Karpas-422 (cell line): ENCODE results near the gene LIPG. TPM values are rescaled to one million over a fixed set of nuclear protein-coding genes. Genes with fewer than 3 reads are reported as not detected.
A peak's percentile ranks its signal among the peaks of the same experiment; 100 is the strongest.

Experiments
- DNase-seq: peaks from one replicate; pipeline ENCODE4 v3.0.0-alpha.2; 2015
- H2AFZ ChIP-seq: fragments of 200-600 bp; sonication (generic); 2 replicates; pipeline ENCODE4 v1.6.1; 2014; ENCODE audit warnings: antibody characterized with exemption, low read length, mixed read lengths
- H3K27ac ChIP-seq: fragments of 200-600 bp; sonication (generic); 2 replicates; pipeline ENCODE4 v1.5.1; 2014; ENCODE audit warnings: mild to moderate bottlenecking, low read length, moderate library complexity
- H3K27me3 ChIP-seq: fragments of 200-600 bp; sonication (generic); 2 replicates; pipeline ENCODE4 v1.6.1; 2014; ENCODE audit warnings: low read length, mixed read lengths
- H3K36me3 ChIP-seq: fragments of 200-600 bp; sonication (generic); 2 replicates; pipeline ENCODE4 v1.6.1; 2014; ENCODE audit warnings: low read length, mixed read lengths; ENCODE audit not compliant: insufficient read depth
- H3K4me1 ChIP-seq: fragments of 200-600 bp; sonication (generic); 2 replicates; pipeline ENCODE4 v1.6.1; 2014; ENCODE audit warnings: mild to moderate bottlenecking, low read length, mixed read lengths
- H3K4me2 ChIP-seq: fragments of 200-600 bp; sonication (generic); 2 replicates; pipeline ENCODE4 v1.6.1; 2014; ENCODE audit warnings: low read length, low read depth, mild to moderate bottlenecking; ENCODE audit not compliant: poor library complexity, severe bottlenecking
- H3K4me3 ChIP-seq: fragments of 200-600 bp; sonication (generic); 2 replicates; pipeline ENCODE4 v1.5.1; 2014; ENCODE audit warnings: mild to moderate bottlenecking, antibody characterized with exemption, low read length, mixed read lengths
- H3K79me2 ChIP-seq: fragments of 200-600 bp; sonication (generic); 2 replicates; pipeline ENCODE4 v1.6.1; 2014; ENCODE audit warnings: mild to moderate bottlenecking, low read length, mixed read lengths
- H3K9ac ChIP-seq: fragments of 200-600 bp; sonication (generic); 2 replicates; pipeline ENCODE4 v1.6.0; 2014; ENCODE audit warnings: low read length
- H3K9me2 ChIP-seq: fragments of 200-600 bp; sonication (generic), shearing (Covaris generic); replicated peaks from 2 replicates; pipeline ENCODE4 v1.6.0; 2014; ENCODE audit warnings: mild to moderate bottlenecking, low read length, moderate library complexity; ENCODE audit not compliant: insufficient read depth
- H3K9me3 ChIP-seq: fragments of 300-700, 200-600 bp; sonication (generic); 2 replicates; pipeline ENCODE4 v1.6.1; 2014; ENCODE audit warnings: low read length, mixed read lengths
- H4K20me1 ChIP-seq: fragments of 200-600 bp; sonication (generic); 2 replicates; pipeline ENCODE4 v1.6.1; 2014; ENCODE audit warnings: mild to moderate bottlenecking, antibody characterized with exemption, low read length, low read depth; ENCODE audit not compliant: insufficient read depth
- total RNA-seq: library from RNA; depleted of rRNA; stranded (reverse); fragments of >200 nt; shearing (Covaris generic); gene quantifications from 2 replicates; pipeline ENCODE4 v1.2.3, GENCODE V29; 2014; ENCODE audit warnings: low replicate concordance

The LIPG gene
- total RNA-seq, 1 experiment from 2014 or later: not detected

- H3K36me3 ChIP-seq: no peaks in the 10 kb centered on the region
- DNase-seq: peak; percentile 19
- no peaks in the 10 kb centered on the region for H3K9me2 ChIP-seq
- H3K4me2 ChIP-seq: no peak overlapping the region
- no peaks in the 10 kb centered on the region for H3K9me3 ChIP-seq
- H3K27me3 ChIP-seq: no peaks in the 10 kb centered on the region
- no peak overlapping the region for H3K4me3 ChIP-seq
- H3K79me2 ChIP-seq: no peaks in the 10 kb centered on the region
- H2AFZ ChIP-seq: no peak overlapping the region
- H3K27ac ChIP-seq: no peak overlapping the region
- no peaks in the 10 kb centered on the region for H3K4me1 ChIP-seq
- H4K20me1 ChIP-seq: no peaks in the 10 kb centered on the region
- H3K9ac ChIP-seq: no peak overlapping the region
Observed at GRCh38 chr18:49601211-49601610, 39.4 kb downstream of the LIPG start.

GRCh38 chr18:49608366-49609255 lies 46.8 kb downstream of the LIPG start:
- no peaks in the 10 kb centered on the region for H4K20me1 ChIP-seq
- H3K4me2 ChIP-seq: no peak overlapping the region
- no peak overlapping the region for H3K9ac ChIP-seq
- no peaks in the 10 kb centered on the region for H3K9me2 ChIP-seq
- no peak overlapping the region for H3K27ac ChIP-seq
- no peaks in the 10 kb centered on the region for H3K79me2 ChIP-seq
- no peak overlapping the region for H3K4me3 ChIP-seq
- DNase-seq: no peak
- no peaks in the 10 kb centered on the region for H3K4me1 ChIP-seq
- H2AFZ ChIP-seq: no peak overlapping the region
- H3K27me3 ChIP-seq: no peaks in the 10 kb centered on the region
- H3K9me3 ChIP-seq: no peaks in the 10 kb centered on the region
- H3K36me3 ChIP-seq: no peaks in the 10 kb centered on the region

- H3K9ac ChIP-seq: no peak overlapping the region
- H4K20me1 ChIP-seq: no peaks in the 10 kb centered on the region
- H3K79me2 ChIP-seq: no peaks in the 10 kb centered on the region
- H3K4me1 ChIP-seq: no peaks in the 10 kb centered on the region
- no peak overlapping the region for H3K4me2 ChIP-seq
- no peaks in the 10 kb centered on the region for H3K27me3 ChIP-seq
- H3K27ac ChIP-seq: no peak overlapping the region
- H2AFZ ChIP-seq: no peak overlapping the region
- H3K9me2 ChIP-seq: no peaks in the 10 kb centered on the region
- no peaks in the 10 kb centered on the region for H3K9me3 ChIP-seq
- H3K36me3 ChIP-seq: no peaks in the 10 kb centered on the region
- DNase-seq: no peak
- H3K4me3 ChIP-seq: no peak overlapping the region
Observed at GRCh38 chr18:49609256-49610021, 47.6 kb downstream of the LIPG start.

GRCh38 chr18:49610022-49610445 lies 48.2 kb downstream of the LIPG start:
- Histone ChIP-seq H3K27me3 (no peaks in the 10 kb centered on the region), H3K9me3 (no peaks in the 10 kb centered on the region), H3K36me3 (no peaks in the 10 kb centered on the region), H4K20me1 (no peaks in the 10 kb centered on the region), H2AFZ (no peak overlapping the region), H3K4me3 (no peak overlapping the region), H3K4me2 (no peak overlapping the region), H3K27ac (no peak overlapping the region), H3K79me2 (no peaks in the 10 kb centered on the region), H3K9me2 (no peaks in the 10 kb centered on the region), H3K9ac (no peak overlapping the region), H3K4me1 (no peaks in the 10 kb centered on the region)
- no peak for DNase-seq

- Histone ChIP-seq H3K27ac (no peak overlapping the region), H2AFZ (no peak overlapping the region), H4K20me1 (no peaks in the 10 kb centered on the region), H3K4me3 (no peak overlapping the region), H3K4me2 (no peak overlapping the region), H3K9me3 (no peaks in the 10 kb centered on the region), H3K9ac (no peak overlapping the region), H3K27me3 (no peaks in the 10 kb centered on the region), H3K79me2 (no peaks in the 10 kb centered on the region), H3K36me3 (no peaks in the 10 kb centered on the region), H3K4me1 (no peaks in the 10 kb centered on the region), H3K9me2 (no peaks in the 10 kb centered on the region)
- DNase-seq: no peak
Observed at GRCh38 chr18:49611316-49611715, 49.5 kb downstream of the LIPG start.

GRCh38 chr18:49612515-49613033 lies 50.7 kb downstream of the LIPG start:
- no peak for DNase-seq

GRCh38 chr18:49613141-49613640 lies 51.3 kb downstream of the LIPG start:
- Histone ChIP-seq H3K36me3 (no peaks in the 10 kb centered on the region), H3K27me3 (no peaks in the 10 kb centered on the region), H3K9ac (no peak overlapping the region), H3K9me2 (no peaks in the 10 kb centered on the region), H3K9me3 (no peaks in the 10 kb centered on the region), H3K4me1 (no peaks in the 10 kb centered on the region), H2AFZ (no peak overlapping the region), H3K79me2 (no peaks in the 10 kb centered on the region), H3K4me2 (no peak overlapping the region), H3K4me3 (no peak overlapping the region), H3K27ac (no peak overlapping the region), H4K20me1 (no peaks in the 10 kb centered on the region)
- DNase-seq: no peak

More at GRCh38 chr18:49612515-49613033, 50.7 kb downstream of the LIPG start:
- H3K9me3 ChIP-seq: no peaks in the 10 kb centered on the region
- H3K9ac ChIP-seq: no peak overlapping the region
- no peak overlapping the region for H3K27ac ChIP-seq
- no peak overlapping the region for H3K4me3 ChIP-seq
- no peaks in the 10 kb centered on the region for H3K36me3 ChIP-seq
- no peak overlapping the region for H3K4me2 ChIP-seq
- no peak overlapping the region for H2AFZ ChIP-seq
- no peaks in the 10 kb centered on the region for H3K9me2 ChIP-seq
- H3K4me1 ChIP-seq: no peaks in the 10 kb centered on the region
- H3K27me3 ChIP-seq: no peaks in the 10 kb centered on the region
- no peaks in the 10 kb centered on the region for H4K20me1 ChIP-seq
- H3K79me2 ChIP-seq: no peaks in the 10 kb centered on the region

- Histone ChIP-seq H3K9ac (no peak overlapping the region), H3K9me3 (no peaks in the 10 kb centered on the region)
- peak; percentile 14 for DNase-seq
Observed at GRCh38 chr18:49613641-49614151, 51.8 kb downstream of the LIPG start.

More at GRCh38 chr18:49613641-49614151, 51.8 kb downstream of the LIPG start:
- Histone ChIP-seq H3K27ac (no peak overlapping the region), H3K4me1 (no peaks in the 10 kb centered on the region), H3K79me2 (no peaks in the 10 kb centered on the region), H3K4me3 (no peak overlapping the region), H4K20me1 (no peaks in the 10 kb centered on the region), H2AFZ (no peak overlapping the region), H3K4me2 (no peak overlapping the region), H3K36me3 (no peaks in the 10 kb centered on the region), H3K27me3 (no peaks in the 10 kb centered on the region), H3K9me2 (no peaks in the 10 kb centered on the region)
